ENCODE results near the gene SPEG. TPM values are rescaled to one million over a fixed set of nuclear protein-coding genes. Genes with fewer than 3 reads are reported as not detected.

The SPEG gene
- total RNA-seq, 1 experiment from 2014 or later = 23.3 TPM

- intact Hi-C loops (cut with micrococcal nuclease) = no loop called here
- Mint-ChIP-seq H3K27ac (ENCODE audit: low read depth, unreplicated experiment) (no peak overlapping the region), H3K27me3 (ENCODE audit: insufficient read depth, unreplicated experiment) (no peaks in the 10 kb centered on the region), H3K9me3 (ENCODE audit: unreplicated experiment) (no peaks in the 10 kb centered on the region), H3K36me3 (ENCODE audit: insufficient read depth, unreplicated experiment) (peaks cover 18% of the 10 kb centered on the region), H3K4me1 (ENCODE audit: insufficient read depth, unreplicated experiment) (no peaks in the 10 kb centered on the region), H3K4me3 (ENCODE audit: unreplicated experiment) (no peak overlapping the region)
- no TSS peak for BruUV-seq (replicated peaks)
- no peak for TF ChIP-seq CTCF (IDR thresholded peaks at IDR 0.05; ENCODE audit: unreplicated experiment)
- no peak for DNase-seq (ENCODE audit: unreplicated experiment)
- ChIA-PET CTCF (interaction anchor here (1.1 kb wide), 1 partner anchor 41 kb away, joined by 4 read pairs; no protein-coding TSS in a partner anchor), POLR2A (interaction anchor here (0.6 to 0.7 kb wide), 2 partner anchors 15 to 256 kb away, joined by 3 to 4 read pairs; no protein-coding TSS in a partner anchor)
Measured at GRCh38 chr2:219480004-219480403, 45.4 kb downstream of the SPEG start.

- no peak overlapping the region for H3K4me3 Mint-ChIP-seq (ENCODE audit: unreplicated experiment)
- H3K27ac Mint-ChIP-seq (ENCODE audit: low read depth, unreplicated experiment) = no peak overlapping the region
- ChIA-PET POLR2A (interaction anchor here (0.6 to 1.4 kb wide), 2 partner anchors 16 to 201 kb away, joined by 4 read pairs; partner anchors contain the start of gene GMPPA), CTCF (interaction anchor here (0.6 to 2.0 kb wide), 4 partner anchors 12 to 81 kb away, joined by 3 to 8 read pairs (median 4); a partner anchor contains a TSS)
- no TSS peak for BruUV-seq (replicated peaks)
- no peak for DNase-seq (ENCODE audit: unreplicated experiment)
- no peaks in the 10 kb centered on the region for H3K27me3 Mint-ChIP-seq (ENCODE audit: insufficient read depth, unreplicated experiment)
- intact Hi-C loops (cut with micrococcal nuclease) = no loop called here
- peaks cover 10% of the 10 kb centered on the region for H3K36me3 Mint-ChIP-seq (ENCODE audit: insufficient read depth, unreplicated experiment)
- TF ChIP-seq CTCF (IDR thresholded peaks at IDR 0.05; ENCODE audit: unreplicated experiment) = no peak
- H3K4me1 Mint-ChIP-seq (ENCODE audit: insufficient read depth, unreplicated experiment) = no peaks in the 10 kb centered on the region
- no peaks in the 10 kb centered on the region for H3K9me3 Mint-ChIP-seq (ENCODE audit: unreplicated experiment)
Measured at GRCh38 chr2:219482674-219483405, 48.2 kb downstream of the SPEG start.

GRCh38 chr2:219483451-219484342, 49.1 kb downstream of the SPEG start:
- no peak overlapping the region for H3K4me3 Mint-ChIP-seq (ENCODE audit: unreplicated experiment)
- POLR2A ChIA-PET = interaction anchor here (0.6 kb wide), 1 partner anchor 201 kb away, joined by 4 read pairs; no protein-coding TSS in a partner anchor
- CTCF ChIA-PET = interaction anchor here (0.6 kb wide), 2 partner anchors 11 to 26 kb away, joined by 4 read pairs; no protein-coding TSS in a partner anchor

More at GRCh38 chr2:219483451-219484342, 49.1 kb downstream of the SPEG start:
- no TSS peak for BruUV-seq (replicated peaks)
- H3K9me3 Mint-ChIP-seq (ENCODE audit: unreplicated experiment) = no peaks in the 10 kb centered on the region
- H3K27me3 Mint-ChIP-seq (ENCODE audit: insufficient read depth, unreplicated experiment) = no peaks in the 10 kb centered on the region
- no peak overlapping the region for H3K27ac Mint-ChIP-seq (ENCODE audit: low read depth, unreplicated experiment)
- H3K4me1 Mint-ChIP-seq (ENCODE audit: insufficient read depth, unreplicated experiment) = no peaks in the 10 kb centered on the region
- TF ChIP-seq CTCF (IDR thresholded peaks at IDR 0.05; ENCODE audit: unreplicated experiment) = no peak
- peaks cover 6% of the 10 kb centered on the region for H3K36me3 Mint-ChIP-seq (ENCODE audit: insufficient read depth, unreplicated experiment)
- DNase-seq (ENCODE audit: unreplicated experiment) = no peak
- intact Hi-C loops (cut with micrococcal nuclease) = no loop called here

Data from MCF 10A (cell line).